GM19468 (cell line): ENCODE data around the gene MPHOSPH9.
"Not testable (repeated sequence)": the region's sequence is repeated elsewhere in the genome, so short reads cannot be mapped to it uniquely, and the experiment has no call there.

Experiments used
- ATAC-seq: cut with Tn5 transposase; IDR thresholded peaks from one replicate; pipeline ENCODE4 v1.9.1; 2021; ENCODE audit warnings: mild to moderate bottlenecking, moderate library complexity, moderate number of reproducible peaks; ENCODE audit not compliant: unreplicated experiment; ENCODE audit errors: extremely low read depth

MPHOSPH9 gene

DNA sequence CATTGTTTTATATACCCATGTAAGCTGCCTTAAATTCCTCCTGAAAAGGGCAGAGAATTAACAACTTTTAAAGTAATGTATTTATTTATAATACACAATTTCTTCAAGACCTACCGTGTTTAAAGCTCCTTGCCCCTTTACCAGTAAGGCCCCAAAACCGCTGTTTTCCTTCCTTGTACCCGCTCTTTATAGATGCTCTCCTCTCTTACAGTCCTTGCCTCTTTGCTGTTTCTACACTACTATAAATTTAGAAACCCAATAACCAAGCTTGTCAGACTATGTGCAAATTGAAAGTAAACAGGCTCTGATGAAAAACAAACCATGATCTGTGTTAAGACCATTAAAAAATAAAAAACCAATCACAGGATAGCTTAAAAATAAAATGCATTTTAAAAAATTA is 3.9 kb downstream of the MPHOSPH9 start:
- ATAC-seq = no peak

GRCh38 chr12:123227581-123228258 is 5.2 kb downstream of the MPHOSPH9 start:
- ATAC-seq = no peak

GRCh38 chr12:123225443-123225842 is 7.5 kb downstream of the MPHOSPH9 start:
- no peak for ATAC-seq

DNA sequence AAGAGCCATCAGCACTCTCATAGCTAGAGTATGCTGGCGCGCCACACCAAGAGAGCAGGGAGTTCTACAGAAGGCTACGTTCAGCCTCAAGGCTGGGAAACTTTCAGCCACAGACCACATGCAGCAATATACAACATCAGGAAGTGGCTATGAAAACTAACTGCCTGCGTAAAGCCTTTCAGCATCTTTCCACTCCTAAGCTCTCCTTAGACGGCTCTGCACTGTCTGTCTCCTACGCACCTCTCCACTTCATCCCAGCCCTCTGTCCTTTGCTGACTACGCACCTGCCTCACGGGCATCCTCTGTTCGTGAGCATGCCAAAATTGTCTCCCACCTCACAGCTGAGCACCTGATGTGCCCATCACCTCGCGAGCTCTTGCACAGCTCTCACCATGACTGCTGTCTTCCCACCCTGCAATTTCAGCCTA is 9.7 kb downstream of the MPHOSPH9 start:
- no peak for ATAC-seq

DNA sequence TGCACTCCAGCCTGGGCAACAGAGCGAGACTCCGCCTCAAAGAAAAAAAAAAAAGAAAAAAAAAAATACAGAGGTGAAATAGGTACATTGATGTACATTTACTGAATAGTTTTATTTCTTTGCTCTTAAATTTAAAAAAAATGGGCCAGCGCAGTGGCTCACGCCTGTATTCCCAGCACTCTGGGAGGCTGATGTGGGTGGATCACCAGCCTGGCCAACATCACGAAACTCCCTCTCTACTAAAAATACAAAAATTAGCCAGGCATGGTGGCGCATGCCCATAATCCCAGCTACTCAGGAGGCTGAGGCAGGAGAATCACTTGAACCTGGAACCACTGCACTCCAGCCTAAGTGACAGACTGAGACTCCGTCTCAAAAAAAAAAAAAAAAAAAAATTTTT is 25.1 kb downstream of the MPHOSPH9 start:
- ATAC-seq = not testable (repeated sequence)

DNA sequence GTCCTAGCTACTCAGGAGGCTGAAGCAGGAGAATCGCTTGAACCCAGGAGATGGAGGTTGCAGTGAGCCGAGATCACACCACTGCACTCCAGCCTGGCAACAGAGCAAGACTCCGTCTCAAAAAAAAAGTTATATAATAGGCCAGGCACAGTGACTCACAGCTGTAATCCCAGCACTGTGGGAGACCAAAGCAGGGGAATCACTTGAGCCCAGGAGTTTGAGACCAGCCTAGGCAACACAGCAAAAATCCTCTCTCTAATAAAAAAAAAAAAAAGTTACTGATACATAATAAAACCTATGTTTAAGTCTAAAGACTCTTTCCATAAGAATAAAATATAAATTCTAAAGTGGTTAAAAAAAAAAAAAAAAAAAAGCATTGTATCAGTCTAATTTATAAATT is 26.1 kb downstream of the MPHOSPH9 start:
- not testable (repeated sequence) for ATAC-seq

- no peak for ATAC-seq
Observed at GRCh38 chr12:123200414-123200813, 32.5 kb downstream of the MPHOSPH9 start.

DNA sequence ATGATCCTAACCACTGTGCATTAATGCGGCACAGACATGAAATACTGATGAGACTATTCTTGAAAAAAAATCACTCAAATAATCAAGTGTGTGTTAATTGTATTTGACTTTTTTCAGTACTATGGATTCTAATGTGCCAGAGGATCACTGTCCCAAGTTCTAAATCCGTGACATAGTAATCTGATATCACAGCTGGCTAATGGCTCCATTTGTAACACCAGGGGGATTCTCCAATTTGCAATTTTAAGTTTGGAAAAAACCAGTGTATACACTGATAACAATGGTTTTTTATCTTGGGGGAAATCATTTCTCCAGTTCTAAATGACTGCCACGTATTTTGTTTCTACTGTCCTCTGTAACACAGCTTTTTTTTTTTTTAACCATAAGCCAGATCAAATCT is 33.0 kb downstream of the MPHOSPH9 start:
- no peak for ATAC-seq

DNA sequence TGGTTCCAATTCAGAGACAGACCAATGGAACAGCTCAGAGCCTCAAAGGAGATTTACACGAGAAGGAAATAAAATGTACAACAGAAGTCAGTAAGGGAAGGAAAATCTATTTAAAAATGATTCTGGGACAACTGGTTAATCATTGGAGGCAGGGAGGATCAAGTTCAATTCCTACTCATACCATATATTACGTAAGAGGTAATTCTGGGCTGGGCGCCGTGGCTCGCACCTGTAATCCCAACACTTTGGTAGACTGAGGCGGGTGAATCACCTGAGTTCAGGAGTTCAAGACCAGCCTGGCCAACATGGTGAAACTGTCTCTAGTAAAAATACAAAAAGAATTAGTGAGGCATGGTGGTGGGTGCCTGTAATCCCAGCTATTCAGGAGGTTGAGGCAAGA is 45.3 kb downstream of the MPHOSPH9 start:
- ATAC-seq = no peak

- ATAC-seq = no peak
Observed at GRCh38 chr12:123180171-123180570, 52.8 kb downstream of the MPHOSPH9 start.

- ATAC-seq = no peak
Observed at GRCh38 chr12:123171967-123172366, 61.0 kb downstream of the MPHOSPH9 start.

- ATAC-seq = no peak
Observed at GRCh38 chr12:123167329-123167728, 65.6 kb downstream of the MPHOSPH9 start.

- no peak for ATAC-seq
Observed at GRCh38 chr12:123165537-123165936, 67.4 kb downstream of the MPHOSPH9 start.

- no peak for ATAC-seq
Observed at GRCh38 chr12:123164710-123165261, 68.2 kb downstream of the MPHOSPH9 start.

DNA sequence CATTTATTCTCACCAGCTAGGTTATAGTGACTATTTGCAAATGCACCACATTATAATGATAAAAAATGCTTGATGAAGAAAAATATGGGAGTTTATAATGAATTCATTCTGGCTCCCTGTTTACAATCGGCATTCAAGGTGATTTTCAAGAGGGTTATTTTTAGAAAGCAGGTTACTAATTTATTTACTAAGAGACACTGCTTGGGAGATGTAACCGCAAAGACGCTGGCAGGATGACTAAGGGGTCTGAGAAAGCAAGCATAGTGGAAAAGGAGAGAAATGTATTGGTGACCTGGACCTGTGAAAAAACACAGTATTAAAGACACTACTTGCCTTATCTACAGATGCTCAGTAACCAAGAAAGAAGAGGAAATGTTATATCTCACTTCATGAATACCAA is 68.7 kb downstream of the MPHOSPH9 start:
- ATAC-seq = no peak

DNA sequence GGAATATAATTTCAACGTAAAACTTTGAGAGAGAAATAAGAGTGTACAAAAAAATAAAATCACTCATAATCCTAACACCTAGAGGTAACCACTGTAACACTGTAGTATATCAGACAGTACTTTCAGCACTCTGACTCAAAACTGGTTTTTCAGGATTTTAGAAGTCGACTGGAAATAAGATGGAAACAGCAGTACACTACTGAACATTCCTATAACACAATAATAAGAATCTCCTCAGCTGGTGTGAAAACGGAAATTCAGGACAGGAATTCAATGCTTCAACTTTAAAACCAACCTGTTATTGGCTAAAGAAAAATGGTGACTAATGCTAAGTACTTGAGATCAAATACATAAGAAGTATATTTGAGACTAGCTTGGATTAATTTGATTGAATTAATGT is 69.7 kb downstream of the MPHOSPH9 start:
- ATAC-seq = no peak

- ATAC-seq = no peak
Observed at GRCh38 chr12:123160801-123161487, 72.0 kb downstream of the MPHOSPH9 start.

GRCh38 chr12:123153906-123154305 is 79.0 kb downstream of the MPHOSPH9 start:
- ATAC-seq = no peak

- no peak for ATAC-seq
Observed at GRCh38 chr12:123152833-123153232, 80.1 kb downstream of the MPHOSPH9 start.

- no peak for ATAC-seq
Observed at GRCh38 chr12:123151457-123152454, 81.2 kb downstream of the MPHOSPH9 start.
